GM19023 (cell line): ENCODE measurements around the gene ZRANB3.

Source experiments
- ATAC-seq: cut with Tn5 transposase; IDR thresholded peaks from one replicate; pipeline ENCODE4 v1.9.1; 2021; ENCODE audit warnings: mild to moderate bottlenecking, moderate library complexity; ENCODE audit not compliant: unreplicated experiment

ZRANB3 gene

DNA sequence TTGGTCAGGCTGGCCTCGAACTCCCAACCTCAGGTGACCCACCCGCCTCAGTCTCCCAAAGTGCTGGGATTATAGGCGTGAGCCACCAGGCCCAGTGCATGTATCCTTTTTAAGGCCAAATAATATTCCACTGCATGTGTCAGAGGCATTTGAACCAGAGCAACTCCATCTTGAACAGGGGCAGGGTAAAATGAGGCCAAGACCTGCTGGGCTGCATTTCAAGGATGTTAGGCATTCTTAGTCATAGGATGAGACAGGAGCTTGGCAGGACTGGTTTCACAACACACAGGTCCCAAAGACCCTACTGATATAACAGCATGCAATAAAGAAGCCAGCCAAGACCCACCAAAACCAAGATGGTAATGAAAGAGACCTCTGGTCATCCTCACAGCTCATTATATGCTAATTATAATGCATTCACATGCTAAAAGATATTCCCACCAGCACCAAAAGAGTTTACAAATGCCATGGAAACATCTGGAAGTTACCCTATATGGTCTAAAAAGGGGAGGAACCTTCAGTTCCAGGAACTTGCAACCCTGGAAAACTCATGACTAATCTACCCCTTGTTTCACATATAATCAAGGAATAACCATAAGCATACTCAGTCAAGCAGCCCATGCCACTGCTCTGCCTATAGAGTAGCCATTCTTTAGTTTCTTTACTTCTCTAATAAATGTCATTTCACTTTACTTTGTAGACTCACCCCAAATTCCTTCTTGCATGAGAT lies 274.3 kb downstream of the ZRANB3 start:
- no peak for ATAC-seq

DNA sequence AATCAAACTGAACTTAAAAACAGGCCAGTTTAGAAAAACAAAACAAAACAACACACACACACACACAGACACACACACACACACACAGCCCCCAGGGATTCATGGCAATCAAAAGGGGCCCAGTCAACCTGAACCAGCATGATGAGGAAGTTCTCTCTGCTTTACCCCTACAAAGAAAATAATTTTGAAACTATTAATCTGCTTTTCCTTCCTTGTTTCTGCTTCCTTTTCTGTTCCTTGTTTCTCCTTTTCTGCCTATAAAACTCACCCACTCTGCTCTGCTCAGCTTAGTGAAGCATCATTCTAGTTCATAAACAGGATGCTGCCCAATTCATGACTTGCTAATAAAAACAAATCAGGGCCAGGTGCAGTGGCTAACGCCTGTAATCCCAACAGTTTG lies 275.8 kb downstream of the ZRANB3 start:
- no peak for ATAC-seq

- no peak for ATAC-seq
Observed at GRCh38 chr2:135252805-135253458, 278.1 kb downstream of the ZRANB3 start.

DNA sequence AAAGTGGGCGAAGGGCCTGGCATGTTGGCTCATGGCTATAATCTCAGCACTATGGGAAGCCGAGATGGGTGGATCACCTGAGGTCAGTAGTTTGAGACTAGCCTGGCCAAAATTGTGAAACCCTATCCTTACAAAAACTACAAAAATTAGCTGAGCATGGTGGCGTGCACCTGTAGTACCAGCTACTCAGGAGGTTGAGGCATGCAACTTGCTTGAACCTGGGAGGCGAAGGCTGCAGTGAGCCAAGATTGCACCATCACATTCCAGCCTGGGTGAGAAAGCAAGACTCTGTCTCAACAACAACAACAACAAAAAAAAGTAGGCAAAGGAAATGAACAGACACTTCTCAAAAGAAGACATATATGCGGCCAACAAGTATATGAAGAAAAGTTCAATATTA lies 282.4 kb downstream of the ZRANB3 start:
- ATAC-seq: no peak

DNA sequence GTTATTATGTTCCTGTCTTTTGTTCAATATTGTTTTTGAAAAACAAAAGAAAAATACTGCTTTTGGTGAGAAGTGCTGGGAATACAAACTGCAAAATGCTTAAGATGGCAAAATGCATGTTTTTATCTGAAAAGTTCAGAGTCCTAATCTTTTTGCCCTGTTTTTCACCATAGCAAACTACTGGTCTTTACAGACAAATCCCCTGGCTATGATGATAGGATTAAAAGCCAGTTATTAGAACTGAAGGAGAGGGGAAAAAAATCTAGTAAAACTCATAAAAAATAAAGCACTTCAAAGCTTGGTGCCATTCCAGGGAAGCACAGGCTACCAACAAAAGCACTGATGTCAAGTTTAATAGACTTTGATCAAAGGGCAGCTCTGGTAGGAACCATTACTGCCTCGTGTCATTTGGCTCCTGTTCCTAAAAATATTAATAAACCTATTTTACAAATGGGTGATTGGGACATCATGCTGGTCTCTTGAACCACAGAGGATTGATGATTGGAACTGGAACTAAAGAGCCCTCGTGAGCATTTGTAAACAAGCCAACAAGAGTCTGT lies 284.2 kb downstream of the ZRANB3 start:
- no peak for ATAC-seq

- no peak for ATAC-seq
Observed at GRCh38 chr2:135245071-135245470, 285.9 kb downstream of the ZRANB3 start.

- ATAC-seq: no peak
Observed at GRCh38 chr2:135238651-135239050, 292.4 kb downstream of the ZRANB3 start.

GRCh38 chr2:135230150-135230549 lies 300.9 kb downstream of the ZRANB3 start:
- no peak for ATAC-seq

- no peak for ATAC-seq
Observed at GRCh38 chr2:135227386-135227785, 303.6 kb downstream of the ZRANB3 start.

DNA sequence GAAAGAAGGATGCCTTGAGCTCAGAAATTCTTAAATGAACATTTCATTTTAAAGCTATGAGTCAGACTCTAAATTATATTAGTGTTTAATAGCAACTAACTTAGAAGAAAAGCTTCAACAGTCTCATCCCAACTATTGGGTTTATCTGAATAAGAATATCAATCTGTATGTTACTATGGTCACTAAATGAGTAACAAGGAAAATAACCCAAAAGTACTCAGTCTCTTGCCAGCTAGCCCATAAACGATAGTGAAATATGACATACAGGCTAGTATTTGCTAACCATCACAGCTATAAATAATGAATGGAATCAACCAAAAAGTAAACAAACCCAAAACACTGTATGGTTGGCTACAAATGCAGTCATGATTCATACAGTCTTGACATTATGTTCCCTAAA lies 304.1 kb downstream of the ZRANB3 start:
- ATAC-seq: no peak

- no peak for ATAC-seq
Observed at GRCh38 chr2:135225781-135226180, 305.2 kb downstream of the ZRANB3 start.

DNA sequence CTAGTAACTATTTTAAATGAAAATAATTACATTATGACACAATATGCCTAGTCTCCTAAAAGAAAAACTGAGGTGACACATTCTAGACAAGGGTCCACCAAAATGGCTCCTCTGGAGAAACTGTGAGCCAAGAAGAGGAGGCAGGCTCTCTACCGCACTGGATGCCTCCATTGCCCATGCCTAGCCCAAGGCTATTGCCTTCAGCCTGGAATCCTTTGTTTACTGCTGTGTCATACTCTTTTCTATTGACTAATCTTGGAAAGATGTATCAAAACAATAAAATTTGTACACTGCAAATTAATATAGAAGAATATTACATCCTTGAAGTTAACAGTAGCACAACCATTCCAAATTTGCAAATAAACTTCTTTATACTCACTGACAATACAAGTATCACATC lies 311.8 kb downstream of the ZRANB3 start:
- no peak for ATAC-seq

- no peak for ATAC-seq
Observed at GRCh38 chr2:135218426-135218825, 312.6 kb downstream of the ZRANB3 start.

DNA sequence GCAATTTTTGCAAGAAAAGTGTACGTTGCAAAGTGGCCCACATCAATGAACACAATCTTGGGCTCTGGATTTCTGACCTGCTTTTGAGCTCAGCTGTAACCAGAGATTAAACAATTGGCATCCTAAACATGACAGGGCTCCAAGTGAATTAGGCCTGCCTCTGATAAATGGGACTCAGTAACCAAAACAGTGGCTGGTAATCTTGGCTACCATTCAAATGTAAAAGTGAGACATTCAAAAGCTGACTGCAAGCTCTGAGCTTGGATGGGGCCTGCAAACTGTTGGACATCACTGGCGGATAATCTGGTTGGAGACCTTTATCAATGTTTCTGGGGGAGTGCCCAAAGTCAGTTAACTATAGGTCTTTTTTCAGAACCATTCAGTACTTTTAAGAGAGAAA lies 318.3 kb downstream of the ZRANB3 start:
- no peak for ATAC-seq

- ATAC-seq: no peak
Observed at GRCh38 chr2:135208016-135208415, 323.0 kb downstream of the ZRANB3 start.

GRCh38 chr2:135203944-135204343 lies 327.1 kb downstream of the ZRANB3 start:
- ATAC-seq: no peak

DNA sequence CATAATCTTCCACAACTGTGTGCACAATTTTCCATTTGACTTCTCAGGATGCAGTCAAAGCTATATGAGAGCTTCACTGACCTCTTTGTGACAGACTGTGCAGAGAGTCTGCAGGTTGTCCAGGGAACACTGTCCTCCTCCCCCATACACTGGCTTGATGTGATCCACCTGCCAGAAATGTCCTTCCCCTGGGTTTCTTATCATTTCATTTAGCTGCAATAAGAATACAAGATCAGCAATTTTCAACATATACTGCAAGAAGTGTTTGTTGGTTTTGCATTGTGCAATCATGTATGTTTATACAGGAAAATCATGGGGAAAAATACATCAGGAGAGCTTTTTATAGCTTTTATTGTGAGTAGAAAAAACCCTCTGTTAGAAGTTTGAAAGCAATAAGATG lies 328.3 kb downstream of the ZRANB3 start:
- no peak for ATAC-seq

DNA sequence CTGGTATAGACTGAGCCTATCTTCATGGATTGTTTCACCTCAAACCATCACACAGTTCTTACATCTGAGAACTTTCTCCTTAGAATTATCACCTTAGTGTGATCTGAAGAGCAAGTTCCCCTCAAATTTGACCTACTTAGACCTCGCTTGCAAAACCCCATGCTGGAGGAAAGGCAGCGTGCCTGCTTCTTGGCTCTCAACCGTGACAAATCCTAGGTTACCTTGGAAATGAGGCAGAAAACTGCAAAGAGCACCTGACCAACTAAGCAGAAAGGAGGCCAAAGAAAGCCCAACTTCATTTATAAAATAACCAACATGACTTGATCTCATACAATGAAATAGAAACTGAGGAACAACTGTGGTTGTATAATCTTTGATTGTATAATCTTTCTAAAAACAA lies 332.5 kb downstream of the ZRANB3 start:
- ATAC-seq: no peak

DNA sequence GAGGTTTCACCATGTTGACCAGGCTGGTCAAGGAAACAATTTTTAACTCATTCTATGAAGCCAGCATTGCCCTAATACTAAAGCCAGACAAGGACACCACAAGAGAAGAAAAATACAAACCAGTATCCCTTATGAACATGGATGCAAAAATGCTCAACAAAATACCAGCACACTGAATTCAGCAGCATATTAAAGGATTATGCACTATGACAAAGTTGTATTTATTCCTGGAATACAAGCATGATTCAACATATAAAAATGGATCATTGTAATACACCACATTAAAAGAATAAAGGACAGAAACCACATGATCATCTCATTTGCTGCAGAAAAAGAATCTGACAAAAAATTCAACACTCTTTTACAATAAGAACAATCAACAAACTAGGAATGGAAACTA lies 340.2 kb downstream of the ZRANB3 start:
- no peak for ATAC-seq

GRCh38 chr2:135189148-135189547 lies 341.9 kb downstream of the ZRANB3 start:
- no peak for ATAC-seq

DNA sequence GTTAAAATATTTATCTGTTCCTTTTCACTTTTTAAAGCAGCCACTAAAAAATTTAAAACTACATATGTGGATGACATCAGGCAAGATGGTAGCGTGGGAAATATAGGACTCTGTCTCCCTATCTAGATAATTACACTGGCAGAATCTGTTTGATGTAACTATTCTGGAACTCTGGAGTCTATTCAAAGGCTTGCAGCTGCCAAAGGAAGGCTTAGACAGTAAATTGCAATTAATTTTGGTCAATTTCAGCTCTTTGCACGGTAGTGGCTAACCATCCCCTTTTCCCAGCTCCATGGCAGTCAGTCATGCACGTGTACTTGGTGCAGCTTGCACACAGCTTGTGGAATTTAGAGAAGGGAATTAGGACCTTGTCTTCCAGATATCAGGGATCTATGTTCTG lies 343.7 kb downstream of the ZRANB3 start:
- ATAC-seq: no peak

DNA sequence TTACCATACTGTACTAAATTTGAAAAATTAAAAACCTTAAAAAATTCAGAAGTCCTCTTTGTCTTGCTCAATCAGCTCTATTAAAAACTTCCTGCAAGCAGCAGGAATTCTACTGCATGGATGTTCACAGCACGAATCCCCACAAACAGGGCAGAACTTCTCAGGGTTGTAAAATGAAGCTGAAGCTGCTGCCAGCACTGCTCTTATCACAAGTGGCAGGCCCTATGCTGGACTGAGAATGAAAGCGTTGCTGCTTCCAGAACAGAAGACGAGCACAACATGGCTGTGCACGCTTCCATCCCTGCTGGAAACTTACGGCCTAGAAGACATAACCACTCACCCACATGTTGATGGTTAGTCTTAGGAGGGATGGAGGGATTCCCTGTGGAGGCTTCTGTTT lies 345.0 kb downstream of the ZRANB3 start:
- no peak for ATAC-seq
